Astrocyte (in vitro differentiated cells and primary cell): ENCODE data around the gene PRLHR. TPM values are rescaled to one million over a fixed set of nuclear protein-coding genes. Genes with fewer than 3 reads are reported as not detected.
A peak's percentile ranks its signal among the peaks of the same experiment; 100 is the strongest.

ENCODE experiments used
- DNase-seq: peaks from one replicate; pipeline ENCODE4 v3.0.0-alpha.2; 2010; ENCODE audit warnings: low read depth
- FAIRE-seq: peaks from 2 replicates; lab custom pipeline; 2011; peaks lifted over from hg19 to GRCh38; lab: Jason Lieb, UNC
- H2AFZ ChIP-seq: 2 replicates; pipeline ENCODE4 v1.6.0; 2012; ENCODE audit warnings: low read depth, low read length, inconsistent platforms
- H3K27ac ChIP-seq: 2 replicates; pipeline ENCODE4 v1.5.1; 2011; ENCODE audit warnings: low read depth, low read length, inconsistent platforms
- H3K27me3 ChIP-seq: 2 replicates; pipeline ENCODE4 v1.6.0; 2011; ENCODE audit warnings: low read length, inconsistent platforms; ENCODE audit not compliant: insufficient read depth
- H3K36me3 ChIP-seq: 2 replicates; pipeline ENCODE4 v1.5.1; 2011; ENCODE audit warnings: low read length, inconsistent platforms; ENCODE audit not compliant: insufficient read depth
- H3K4me1 ChIP-seq: 2 replicates; pipeline ENCODE4 v1.5.1; 2011; ENCODE audit warnings: low read length, inconsistent platforms; ENCODE audit not compliant: insufficient read depth
- H3K4me2 ChIP-seq: 2 replicates; pipeline ENCODE4 v1.6.0; 2012; ENCODE audit warnings: low read length, inconsistent platforms
- H3K4me3 ChIP-seq: 2 replicates; pipeline ENCODE4 v1.5.1; 2011; ENCODE audit warnings: low read depth, mild to moderate bottlenecking, low read length, inconsistent platforms; ENCODE audit not compliant: insufficient read depth
- H3K79me2 ChIP-seq: 2 replicates; pipeline ENCODE4 v1.6.0; 2012; ENCODE audit warnings: mild to moderate bottlenecking, low read length, inconsistent platforms; ENCODE audit not compliant: insufficient read depth
- H3K9ac ChIP-seq: 2 replicates; pipeline ENCODE4 v1.6.0; 2012; ENCODE audit warnings: mild to moderate bottlenecking, low read length, inconsistent platforms
- H3K9me3 ChIP-seq: 2 replicates; pipeline ENCODE4 v1.5.1; 2012; ENCODE audit warnings: low read depth, mild to moderate bottlenecking, low read length, inconsistent platforms; ENCODE audit not compliant: insufficient read depth
- H4K20me1 ChIP-seq: 2 replicates; pipeline ENCODE4 v1.6.0; 2012; ENCODE audit warnings: low read length, inconsistent platforms; ENCODE audit not compliant: insufficient read depth
- H3K27ac Mint-ChIP-seq: one replicate; pipeline ENCODE4 v1.8.0; 2021; ENCODE audit warnings: mild to moderate bottlenecking, mixed read lengths; ENCODE audit not compliant: unreplicated experiment
- H3K27me3 Mint-ChIP-seq: one replicate; pipeline ENCODE4 v1.8.0; 2021; ENCODE audit warnings: low read depth, mixed read lengths; ENCODE audit not compliant: unreplicated experiment
- H3K36me3 Mint-ChIP-seq: one replicate; pipeline ENCODE4 v1.8.0; 2021; ENCODE audit warnings: low read depth, mixed read lengths; ENCODE audit not compliant: unreplicated experiment
- H3K4me1 Mint-ChIP-seq: one replicate; pipeline ENCODE4 v1.8.0; 2021; ENCODE audit warnings: low read depth, mixed read lengths; ENCODE audit not compliant: unreplicated experiment
- H3K4me3 Mint-ChIP-seq: one replicate; pipeline ENCODE4 v1.8.0; 2021; ENCODE audit warnings: mild to moderate bottlenecking, moderate library complexity, mixed read lengths; ENCODE audit not compliant: unreplicated experiment
- H3K9me3 Mint-ChIP-seq: one replicate; pipeline ENCODE4 v1.8.0; 2021; ENCODE audit warnings: mild to moderate bottlenecking, mixed read lengths; ENCODE audit not compliant: unreplicated experiment
- CTCF ChIP-seq: IDR thresholded peaks from 2 replicates; pipeline ENCODE4 v1.5.1; 2011; ENCODE audit warnings: low read depth, mild to moderate bottlenecking, inconsistent platforms, low read length, moderate library complexity; ENCODE audit not compliant: insufficient read depth
- EZH2 ChIP-seq: IDR thresholded peaks from 2 replicates; pipeline ENCODE4 v1.6.1; 2012; ENCODE audit warnings: mild to moderate bottlenecking, low read length, inconsistent platforms; ENCODE audit not compliant: insufficient read depth
- total RNA-seq: library from RNA; stranded (reverse); gene quantifications from 2 replicates; pipeline ENCODE4 v1.2.1, GENCODE V29; 2021

Gene PRLHR
- total RNA-seq, 1 donor from 2014 or later, result not detected

DNA sequence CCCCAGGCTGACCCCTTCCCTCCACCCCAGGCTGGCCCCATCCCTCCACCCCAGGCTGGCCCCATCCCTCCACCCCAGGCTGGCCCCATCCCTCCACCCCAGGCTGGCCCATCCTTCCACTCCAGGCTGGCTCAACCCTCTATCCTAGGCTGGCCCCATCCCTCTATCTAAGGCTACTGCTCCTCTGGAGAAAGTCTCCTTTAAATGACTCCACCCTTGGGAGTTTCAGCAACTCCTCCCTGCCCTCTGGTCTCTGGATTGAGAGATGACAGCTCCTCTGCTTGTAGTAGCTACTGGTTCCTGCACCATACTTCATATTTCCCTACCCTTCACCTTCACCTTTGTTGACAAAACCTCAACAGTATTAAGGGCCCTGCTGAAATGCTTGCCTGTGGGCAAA, 8.5 kb downstream of the PRLHR start:
- no peak overlapping the region for H3K4me2 ChIP-seq
- FAIRE-seq (no peak), DNase-seq (no peak)
- H3K27ac ChIP-seq, result no peak overlapping the region
- TF ChIP-seq CTCF (no peak), EZH2 (no peak)
- H3K79me2 ChIP-seq, result no peaks in the 10 kb centered on the region
- no peaks in the 10 kb centered on the region for H3K36me3 ChIP-seq
- no peak overlapping the region for H2AFZ ChIP-seq
- no peaks in the 10 kb centered on the region for H3K9me3 Mint-ChIP-seq
- H3K4me3 Mint-ChIP-seq, result no peak overlapping the region
- H3K27ac Mint-ChIP-seq, result no peak overlapping the region
- H3K27me3 Mint-ChIP-seq, result peaks cover 25% of the 10 kb centered on the region
- H4K20me1 ChIP-seq, result no peaks in the 10 kb centered on the region
- peaks cover 5% of the 10 kb centered on the region for H3K4me1 ChIP-seq
- H3K27me3 ChIP-seq, result peaks cover 4% of the 10 kb centered on the region
- no peak overlapping the region for H3K9ac ChIP-seq
- H3K36me3 Mint-ChIP-seq, result no peaks in the 10 kb centered on the region
- H3K4me1 Mint-ChIP-seq, result peaks cover 19% of the 10 kb centered on the region
- no peak overlapping the region for H3K4me3 ChIP-seq
- H3K9me3 ChIP-seq, result no peaks in the 10 kb centered on the region

GRCh38 chr10:118585794-118586193, 9.7 kb downstream of the PRLHR start:
- TF ChIP-seq CTCF (no peak), EZH2 (no peak)
- H3K36me3 Mint-ChIP-seq, result no peaks in the 10 kb centered on the region
- no peaks in the 10 kb centered on the region for H4K20me1 ChIP-seq
- H3K4me1 Mint-ChIP-seq, result peaks cover 19% of the 10 kb centered on the region
- H3K36me3 ChIP-seq, result no peaks in the 10 kb centered on the region
- H3K27me3 ChIP-seq, result peaks cover 4% of the 10 kb centered on the region
- peaks cover 23% of the 10 kb centered on the region for H3K27me3 Mint-ChIP-seq
- no peak overlapping the region for H2AFZ ChIP-seq
- FAIRE-seq (no peak), DNase-seq (no peak)
- H3K27ac ChIP-seq, result no peak overlapping the region
- no peaks in the 10 kb centered on the region for H3K9me3 Mint-ChIP-seq
- no peak overlapping the region for H3K9ac ChIP-seq
- peaks cover 5% of the 10 kb centered on the region for H3K4me1 ChIP-seq
- no peak overlapping the region for H3K4me2 ChIP-seq
- peak overlapping the region; percentile 30 for H3K4me3 Mint-ChIP-seq
- no peaks in the 10 kb centered on the region for H3K9me3 ChIP-seq
- no peaks in the 10 kb centered on the region for H3K79me2 ChIP-seq
- peak overlapping the region; percentile 78 for H3K27ac Mint-ChIP-seq
- no peak overlapping the region for H3K4me3 ChIP-seq

GRCh38 chr10:118585234-118585633, 10.2 kb downstream of the PRLHR start:
- H3K4me3 Mint-ChIP-seq, result no peak overlapping the region
- no peaks in the 10 kb centered on the region for H3K79me2 ChIP-seq
- H3K27ac Mint-ChIP-seq, result peak overlapping the region; percentile 78
- no peak overlapping the region for H3K9ac ChIP-seq
- H3K36me3 Mint-ChIP-seq, result no peaks in the 10 kb centered on the region
- TF ChIP-seq CTCF, result no peak
- no peak for TF ChIP-seq EZH2
- H3K9me3 ChIP-seq, result no peaks in the 10 kb centered on the region
- no peak overlapping the region for H3K27ac ChIP-seq
- H3K27me3 Mint-ChIP-seq, result peaks cover 22% of the 10 kb centered on the region
- peaks cover 5% of the 10 kb centered on the region for H3K4me1 ChIP-seq
- DNase-seq (peak; percentile 27), FAIRE-seq (no peak)
- no peak overlapping the region for H2AFZ ChIP-seq
- H3K27me3 ChIP-seq, result peaks cover 7% of the 10 kb centered on the region
- peaks cover 19% of the 10 kb centered on the region for H3K4me1 Mint-ChIP-seq
- H3K4me2 ChIP-seq, result no peak overlapping the region
- H4K20me1 ChIP-seq, result no peaks in the 10 kb centered on the region
- H3K36me3 ChIP-seq, result no peaks in the 10 kb centered on the region
- no peaks in the 10 kb centered on the region for H3K9me3 Mint-ChIP-seq
- no peak overlapping the region for H3K4me3 ChIP-seq
